ENCODE results near the gene NHLRC3. TPM values are rescaled to one million over a fixed set of nuclear protein-coding genes. Genes with fewer than 3 reads are reported as not detected.

Gene NHLRC3
- total RNA-seq, 4 donors from 2014 or later: 32.1 to 62.6 (median 43.6) TPM

GRCh38 chr13:39056018-39056417, 17.8 kb downstream of the NHLRC3 start:
- TF ChIP-seq CTCF (IDR thresholded peaks at IDR 0.05; ENCODE audit: low read depth): no peak

GRCh38 chr13:39058040-39058439, 19.8 kb downstream of the NHLRC3 start:
- no peak for TF ChIP-seq CTCF (IDR thresholded peaks at IDR 0.05; ENCODE audit: low read depth)

- no peak for TF ChIP-seq CTCF (IDR thresholded peaks at IDR 0.05; ENCODE audit: low read depth)
Observed at GRCh38 chr13:39062004-39062403, 23.7 kb downstream of the NHLRC3 start.

DNA sequence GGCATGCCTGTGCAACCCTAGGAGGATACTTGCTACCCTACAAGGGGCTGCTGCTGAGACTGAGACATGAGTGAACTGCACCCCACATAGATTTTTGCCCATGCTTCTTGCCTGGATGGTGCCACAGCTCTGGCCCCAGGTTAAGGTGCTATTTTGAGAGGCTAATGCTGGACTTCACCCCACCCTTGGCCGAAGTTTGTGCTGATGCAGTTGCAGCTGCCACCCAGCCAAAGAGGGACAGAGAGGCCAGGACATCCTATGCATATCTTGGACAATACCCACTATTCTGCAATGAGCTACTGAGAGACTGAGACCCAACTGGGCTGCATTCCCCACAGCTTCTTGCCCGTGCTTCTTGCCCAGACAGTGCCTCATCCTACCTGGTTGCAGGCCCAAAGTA, 34.6 kb downstream of the NHLRC3 start:
- no peak for TF ChIP-seq CTCF (IDR thresholded peaks at IDR 0.05; ENCODE audit: low read depth)

DNA sequence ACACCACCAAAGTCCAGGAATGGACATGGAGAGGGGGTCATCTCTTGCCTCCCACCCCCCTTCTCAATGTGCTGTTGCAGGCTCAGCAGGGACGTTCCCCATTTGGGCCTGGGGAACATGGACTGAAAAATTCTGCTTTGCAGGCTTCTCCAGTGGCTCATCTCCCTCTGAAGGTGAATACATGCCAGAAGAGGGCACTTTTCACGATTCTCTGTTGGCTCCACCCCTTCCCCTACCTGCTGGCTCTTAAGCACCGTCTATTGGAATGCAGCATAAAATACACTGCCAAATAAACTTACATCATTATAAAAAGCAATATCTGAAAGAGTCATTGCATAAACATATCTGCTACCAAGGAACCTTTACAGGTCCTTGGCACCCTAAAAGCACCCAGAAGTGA, 35.7 kb downstream of the NHLRC3 start:
- TF ChIP-seq CTCF (IDR thresholded peaks at IDR 0.05; ENCODE audit: low read depth): no peak

DNA sequence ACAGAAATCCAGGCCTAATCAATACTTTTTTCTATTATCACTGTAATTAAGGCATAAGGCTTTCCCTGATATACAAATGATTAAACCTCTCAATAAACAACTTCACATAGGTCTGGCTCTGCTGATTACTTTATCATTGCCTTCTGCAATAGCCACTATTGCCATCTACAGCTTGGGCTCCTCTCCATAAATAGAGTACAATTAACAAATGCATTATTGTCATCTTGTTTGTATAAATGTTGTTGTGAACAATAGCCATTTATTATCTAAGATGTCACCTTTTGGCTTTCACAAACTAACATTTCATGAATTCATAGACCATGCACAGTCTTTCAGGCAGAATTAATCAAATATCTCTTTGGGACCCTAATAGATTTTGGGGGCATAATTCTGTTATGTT, 53.3 kb downstream of the NHLRC3 start:
- no peak for TF ChIP-seq CTCF (IDR thresholded peaks at IDR 0.05; ENCODE audit: low read depth)

DNA sequence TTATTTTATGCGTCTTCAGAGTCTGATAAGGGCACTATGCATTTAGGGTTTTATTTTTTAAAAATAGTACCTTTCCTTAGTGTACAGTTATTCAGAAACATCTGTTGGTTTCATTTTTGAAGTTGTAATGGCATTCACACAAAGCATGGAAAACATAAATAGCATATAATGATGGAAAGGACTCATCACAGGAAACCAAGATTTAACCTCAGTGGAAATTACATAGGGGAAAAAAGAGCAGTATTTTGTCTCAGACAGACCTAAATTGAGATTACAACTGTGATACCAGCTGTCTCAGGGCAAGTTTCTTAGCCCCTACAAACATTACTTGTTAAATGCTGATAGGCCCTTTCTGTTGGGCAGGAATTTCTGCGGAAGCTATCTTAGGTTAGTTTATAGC, 57.2 kb downstream of the NHLRC3 start:
- no peak for TF ChIP-seq CTCF (IDR thresholded peaks at IDR 0.05; ENCODE audit: low read depth)

Data from subcutaneous adipose tissue (tissue), 4 donors.